ENCODE data around the gene C1QC.

The C1QC gene

DNA sequence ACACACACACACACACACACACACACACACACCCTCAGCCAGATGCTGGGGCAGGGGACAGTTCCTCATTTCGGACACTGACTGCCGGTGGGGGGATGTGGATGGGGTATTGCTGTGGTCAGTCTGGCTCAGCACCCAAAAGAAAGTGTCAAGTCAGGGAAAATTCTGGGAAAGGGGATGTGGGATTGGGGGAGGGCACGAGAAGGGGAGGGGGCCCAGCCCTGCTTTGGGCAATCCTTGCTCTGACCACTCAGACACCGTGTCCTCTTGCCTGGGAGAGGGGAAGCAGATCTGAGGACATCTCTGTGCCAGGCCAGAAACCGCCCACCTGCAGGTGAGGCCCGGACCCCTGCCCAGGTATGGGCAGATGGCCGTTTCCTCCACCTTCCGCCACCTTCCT is at the start of gene C1QC:
TSS of gene C1QC (plus strand) at position 253 of the 400 bp plus-strand sequence. CDS start 391 bp downstream, outside the sequence.
- no peak for DNase-seq

DNA sequence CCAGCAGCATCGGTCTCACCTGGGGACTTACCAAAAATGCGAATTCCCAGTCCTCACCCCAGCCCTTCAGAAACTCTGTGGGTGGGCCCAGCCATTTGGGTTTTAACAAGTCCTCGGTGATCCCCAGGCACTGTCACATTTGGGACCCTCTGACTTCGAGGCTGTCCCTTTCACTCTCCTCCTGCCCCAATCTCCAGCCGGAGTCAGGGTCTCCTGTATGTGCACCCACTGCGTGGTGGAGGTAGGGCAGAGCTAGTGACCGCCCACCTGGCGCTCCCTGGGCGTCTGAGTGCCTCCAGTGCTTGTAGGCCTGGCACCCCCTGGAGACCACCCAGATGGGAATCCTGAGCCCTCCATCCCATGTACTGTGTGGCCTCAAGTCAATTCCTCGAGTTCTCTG is 49.0 kb upstream of the C1QC start:
- DNase-seq, result no peak

DNA sequence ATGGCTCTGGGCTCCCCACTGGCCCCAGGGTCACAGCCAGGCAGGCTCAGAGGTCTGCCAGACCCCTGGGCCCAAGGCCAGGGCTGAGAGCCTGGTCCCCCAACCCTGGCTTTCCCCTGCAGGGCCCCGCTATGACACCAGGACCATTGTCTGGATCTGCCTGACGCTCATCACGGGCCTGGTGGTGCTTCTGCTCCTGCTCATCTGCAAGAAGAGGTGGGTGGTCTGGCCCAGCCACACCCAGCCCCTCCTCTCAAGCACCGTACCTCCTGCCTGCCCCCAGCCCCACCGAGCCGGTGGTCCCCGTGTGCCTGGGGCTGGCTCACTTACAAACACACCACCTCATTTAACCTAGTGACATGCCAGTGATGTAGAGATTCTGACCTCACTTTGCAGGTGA is 48.3 kb upstream of the C1QC start:
- DNase-seq, result no peak

DNA sequence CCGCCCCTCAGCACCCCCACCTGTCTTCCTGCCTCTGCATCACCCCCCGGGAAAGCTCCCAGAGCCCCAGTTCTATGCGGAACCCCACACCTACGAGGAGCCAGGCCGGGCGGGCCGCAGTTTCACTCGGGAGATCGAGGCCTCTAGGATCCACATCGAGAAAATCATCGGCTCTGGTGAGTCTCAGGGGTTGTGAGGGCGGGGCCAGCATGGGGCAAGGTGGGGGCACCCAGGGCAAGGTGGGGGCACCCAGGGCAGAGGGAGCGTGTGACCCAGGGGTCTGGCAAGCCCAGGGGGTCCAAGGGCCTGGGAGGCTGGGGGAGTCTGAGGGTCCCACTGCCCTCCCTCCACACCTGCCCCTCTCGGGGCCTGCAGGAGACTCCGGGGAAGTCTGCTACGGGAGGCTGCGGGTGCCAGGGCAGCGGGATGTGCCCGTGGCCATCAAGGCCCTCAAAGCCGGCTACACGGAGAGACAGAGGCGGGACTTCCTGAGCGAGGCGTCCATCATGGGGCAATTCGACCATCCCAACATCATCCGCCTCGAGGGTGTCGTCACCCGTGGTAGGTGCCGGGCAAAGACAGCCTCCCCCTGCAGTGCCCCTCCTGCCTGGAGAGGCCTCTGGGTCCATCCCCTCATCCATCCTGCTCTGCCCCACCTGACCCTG is 46.0 kb upstream of the C1QC start:
- DNase-seq, result no peak

DNA sequence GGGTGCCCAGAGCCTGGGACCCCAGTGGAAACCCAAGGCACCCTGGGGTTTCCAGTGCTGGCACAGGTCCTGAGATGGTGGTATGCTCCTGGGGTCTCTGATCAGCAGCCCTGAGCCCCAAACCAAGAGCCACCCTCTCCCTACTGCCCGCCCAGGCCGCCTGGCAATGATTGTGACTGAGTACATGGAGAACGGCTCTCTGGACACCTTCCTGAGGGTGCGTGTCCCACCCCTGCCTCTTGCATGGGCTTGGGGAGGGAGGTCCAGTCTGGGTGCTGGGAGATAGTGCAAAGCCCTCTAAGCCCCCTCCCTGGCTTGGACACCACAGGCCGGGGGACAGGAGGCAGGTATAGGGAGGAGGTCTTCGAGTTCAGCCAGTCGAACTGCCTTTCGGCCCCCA is 45.4 kb upstream of the C1QC start:
- no peak for DNase-seq

DNA sequence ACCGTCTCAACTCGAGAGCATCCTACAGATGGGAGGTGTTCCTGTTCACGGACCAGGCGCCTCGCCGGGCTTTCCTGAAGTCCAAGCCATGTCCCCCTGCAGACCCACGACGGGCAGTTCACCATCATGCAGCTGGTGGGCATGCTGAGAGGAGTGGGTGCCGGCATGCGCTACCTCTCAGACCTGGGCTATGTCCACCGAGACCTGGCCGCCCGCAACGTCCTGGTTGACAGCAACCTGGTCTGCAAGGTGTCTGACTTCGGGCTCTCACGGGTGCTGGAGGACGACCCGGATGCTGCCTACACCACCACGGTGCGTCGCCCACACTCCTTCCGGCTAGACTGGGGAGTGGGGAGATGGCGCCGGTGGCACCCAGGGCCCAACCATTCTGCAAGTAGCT is 44.7 kb upstream of the C1QC start:
- DNase-seq, result no peak

DNA sequence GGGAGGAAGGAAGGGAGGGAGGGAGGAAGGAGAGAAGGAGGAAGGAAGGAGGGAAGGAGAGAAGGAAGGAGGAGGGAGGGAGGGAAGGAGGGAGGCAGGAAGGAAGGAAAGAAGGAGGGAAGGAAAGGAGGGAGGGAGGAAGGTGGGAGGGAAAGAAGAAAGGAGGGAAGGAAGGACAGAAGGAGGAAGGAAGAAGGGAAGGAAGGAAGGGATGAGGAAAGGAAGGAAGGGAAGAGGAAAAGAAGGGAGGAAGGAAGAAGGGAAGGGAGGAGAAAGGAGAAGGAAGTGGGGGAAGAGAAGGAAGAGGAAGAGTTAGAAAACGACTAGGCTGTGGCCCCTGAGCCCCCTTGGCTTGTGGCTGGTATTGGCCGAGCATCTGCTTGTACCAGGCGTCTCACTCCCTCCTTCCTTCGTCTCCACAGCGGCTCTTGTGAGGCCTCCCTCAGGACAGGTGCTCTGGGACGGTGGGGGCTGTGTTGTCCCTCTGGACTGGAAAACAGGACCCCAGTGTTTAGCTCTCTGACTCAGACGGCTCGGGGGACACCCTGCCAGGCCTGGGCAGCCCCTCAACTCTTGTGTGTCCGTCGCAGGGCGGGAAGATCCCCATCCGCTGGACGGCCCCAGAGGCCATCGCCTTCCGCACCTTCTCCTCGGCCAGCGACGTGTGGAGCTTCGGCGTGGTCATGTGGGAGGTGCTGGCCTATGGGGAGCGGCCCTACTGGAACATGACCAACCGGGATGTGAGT is 43.2 kb upstream of the C1QC start:
- no peak for DNase-seq

DNA sequence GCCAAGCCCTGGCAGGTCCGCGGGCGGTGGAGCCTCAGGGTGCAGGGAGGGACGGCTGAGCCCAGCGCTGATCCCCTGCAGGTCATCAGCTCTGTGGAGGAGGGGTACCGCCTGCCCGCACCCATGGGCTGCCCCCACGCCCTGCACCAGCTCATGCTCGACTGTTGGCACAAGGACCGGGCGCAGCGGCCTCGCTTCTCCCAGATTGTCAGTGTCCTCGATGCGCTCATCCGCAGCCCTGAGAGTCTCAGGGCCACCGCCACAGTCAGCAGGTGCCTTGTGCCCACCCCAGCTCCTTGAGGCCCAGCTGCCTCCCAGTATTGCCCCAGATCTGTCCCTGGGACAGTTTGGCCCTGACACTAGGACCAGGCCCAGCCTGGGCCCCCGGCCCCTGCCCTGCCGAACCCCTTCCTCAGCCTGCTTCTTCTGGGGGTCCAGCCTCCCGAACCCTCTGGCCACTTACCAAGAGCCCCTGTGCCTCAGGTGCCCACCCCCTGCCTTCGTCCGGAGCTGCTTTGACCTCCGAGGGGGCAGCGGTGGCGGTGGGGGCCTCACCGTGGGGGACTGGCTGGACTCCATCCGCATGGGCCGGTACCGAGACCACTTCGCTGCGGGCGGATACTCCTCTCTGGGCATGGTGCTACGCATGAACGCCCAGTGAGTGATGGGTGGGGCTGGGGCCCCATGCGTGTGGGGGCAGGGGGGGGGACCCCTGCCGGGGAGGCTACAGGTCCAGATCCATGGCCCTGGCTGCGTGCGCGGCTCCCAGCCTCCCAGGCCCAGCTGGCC is 42.4 kb upstream of the C1QC start:
- DNase-seq, result no peak

DNA sequence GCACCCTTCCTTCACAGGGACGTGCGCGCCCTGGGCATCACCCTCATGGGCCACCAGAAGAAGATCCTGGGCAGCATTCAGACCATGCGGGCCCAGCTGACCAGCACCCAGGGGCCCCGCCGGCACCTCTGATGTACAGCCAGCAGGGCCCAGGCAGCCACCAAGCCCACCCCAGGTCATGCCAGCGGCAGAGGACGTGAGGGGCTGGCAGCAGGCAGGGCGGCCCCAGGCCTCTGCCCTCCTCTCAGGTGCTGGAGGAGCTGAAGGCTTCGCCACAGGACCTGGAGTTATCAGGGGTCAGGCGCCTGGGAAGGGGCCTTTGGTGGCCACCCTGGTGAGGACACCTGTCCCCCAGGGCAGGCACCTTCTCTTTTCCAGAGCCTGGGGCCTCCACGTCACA is 41.8 kb upstream of the C1QC start:
- no peak for DNase-seq

DNA sequence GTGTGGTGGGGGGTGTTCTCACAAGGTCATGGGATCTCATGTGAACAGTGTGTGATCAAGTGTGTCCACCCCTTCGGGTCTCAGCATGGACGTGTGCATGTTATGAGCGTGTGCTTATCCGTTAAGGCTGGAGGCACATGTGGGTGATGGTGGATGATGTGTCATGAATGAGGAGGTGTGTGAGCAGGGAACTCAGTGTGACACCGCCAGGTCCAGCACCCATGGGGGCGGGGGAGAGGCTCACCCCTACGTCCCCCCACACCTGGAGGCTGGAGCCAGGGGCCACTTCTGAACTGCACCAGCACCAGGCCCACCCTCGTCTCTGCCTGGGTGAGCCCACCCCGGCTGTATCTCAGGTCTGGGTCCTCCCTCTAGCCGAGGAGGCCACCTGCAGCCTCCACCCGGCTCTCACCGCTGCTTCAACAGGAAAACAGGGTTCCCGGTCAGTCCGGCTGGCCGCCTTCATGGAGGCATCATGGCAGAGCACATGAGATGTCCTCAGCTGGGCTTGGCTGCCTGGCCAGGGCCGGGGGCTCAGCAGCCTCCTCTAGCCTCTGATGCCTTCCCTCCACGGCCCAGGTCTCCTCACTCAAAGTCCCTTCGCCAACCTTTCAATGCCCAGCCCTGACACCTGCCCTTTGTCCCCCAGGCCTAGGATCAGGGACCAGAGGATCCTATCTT is 41.2 kb upstream of the C1QC start:
- DNase-seq, result no peak

DNA sequence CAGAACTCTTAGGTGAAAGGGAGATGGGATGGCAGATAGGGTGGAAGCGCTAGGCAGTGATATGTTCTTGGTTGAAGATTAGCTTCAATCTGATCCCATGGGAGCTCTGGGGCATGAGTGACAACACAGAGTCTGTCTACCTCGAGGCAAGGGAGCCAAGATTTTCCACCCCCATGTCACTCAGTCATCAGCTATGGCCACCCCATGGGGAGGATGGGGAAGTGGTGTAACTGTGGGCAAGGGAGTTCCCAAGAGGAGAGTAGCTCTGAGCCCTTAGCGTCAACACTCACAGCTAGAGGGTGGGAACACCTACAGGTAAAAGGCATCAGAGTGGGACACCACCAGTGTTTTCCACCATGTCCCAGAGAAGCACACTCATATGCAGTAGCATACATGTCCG is 37.3 kb upstream of the C1QC start:
- DNase-seq, result no peak

DNA sequence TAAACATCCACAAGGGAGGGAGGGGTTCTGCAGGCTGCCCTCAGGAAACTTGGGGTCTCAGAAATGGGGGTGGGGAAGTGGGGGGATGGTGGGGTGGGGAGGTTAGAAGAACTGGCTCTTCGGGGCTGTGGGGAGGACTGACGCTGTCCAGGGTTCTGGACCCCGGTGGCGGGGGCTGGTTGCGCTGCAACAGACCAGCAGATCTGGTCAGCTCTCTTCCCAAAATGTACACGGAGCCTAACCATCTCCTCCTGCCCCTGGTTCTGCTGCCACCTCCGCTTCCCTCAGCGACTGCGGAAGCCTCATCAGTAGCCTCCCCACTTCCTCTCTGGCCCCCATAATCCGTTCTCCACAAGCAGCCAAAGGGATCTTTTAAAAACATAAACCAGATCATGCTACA is 36.3 kb upstream of the C1QC start:
- DNase-seq, result no peak

DNA sequence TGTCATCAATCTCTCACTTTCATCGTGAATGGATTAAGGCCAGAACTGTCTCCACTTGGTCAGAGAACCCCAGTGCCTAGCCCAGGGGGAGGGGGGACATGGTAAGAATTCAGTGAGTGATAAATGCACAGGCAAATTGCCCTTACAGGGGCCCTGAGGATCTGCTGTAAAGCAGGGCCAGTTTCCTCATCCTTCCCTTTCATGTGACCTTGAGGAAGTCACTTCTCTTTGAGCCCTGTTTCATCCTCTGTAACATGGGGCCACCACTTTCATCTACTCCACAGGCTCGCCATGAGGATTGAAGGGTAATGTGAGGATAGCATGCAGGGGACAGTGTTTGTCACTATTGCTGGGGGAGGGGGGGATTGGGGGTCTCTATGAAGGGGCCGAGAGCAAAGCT is 35.1 kb upstream of the C1QC start:
- no peak for DNase-seq

DNA sequence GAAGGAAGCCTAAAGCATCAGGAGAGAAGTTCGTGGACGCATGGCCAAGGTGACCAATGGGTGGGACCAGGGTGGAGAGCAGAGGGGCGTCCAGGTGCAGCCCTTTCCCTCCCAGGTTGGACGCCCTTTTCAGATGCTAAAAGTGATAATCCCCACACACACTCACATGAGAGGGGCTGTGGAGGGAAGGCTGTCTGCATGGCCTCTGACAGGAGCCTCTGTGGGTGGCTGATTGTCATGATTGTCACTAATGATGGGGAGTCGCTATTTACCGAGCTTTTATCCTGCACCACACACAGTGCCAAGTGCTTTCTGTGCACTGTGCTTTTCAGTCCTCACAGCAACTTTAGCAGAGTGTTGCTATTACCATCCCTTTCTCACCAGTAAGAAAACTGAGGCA is 34.1 kb upstream of the C1QC start:
- no peak for DNase-seq

DNA sequence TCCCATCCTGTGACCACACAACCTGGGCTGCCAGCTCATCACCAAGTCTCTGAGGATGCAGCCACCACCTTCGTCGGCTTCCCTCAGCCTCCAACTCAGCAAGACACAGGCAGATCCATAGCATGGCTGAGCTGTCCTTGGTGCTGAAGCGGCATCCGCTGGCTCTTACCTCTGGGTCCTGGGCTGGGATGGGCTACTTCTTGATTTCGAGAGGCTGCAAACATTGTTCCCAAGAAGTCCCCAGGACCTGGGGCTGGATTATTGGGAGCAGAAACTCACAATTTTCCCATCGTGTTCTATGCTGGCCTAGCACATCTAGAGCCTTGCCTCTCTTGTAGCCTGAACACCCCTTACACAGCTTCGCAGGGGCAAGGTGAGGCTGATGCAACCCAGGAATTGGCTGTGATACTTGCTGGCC is 31.9 kb upstream of the C1QC start:
- DNase-seq, result no peak

DNA sequence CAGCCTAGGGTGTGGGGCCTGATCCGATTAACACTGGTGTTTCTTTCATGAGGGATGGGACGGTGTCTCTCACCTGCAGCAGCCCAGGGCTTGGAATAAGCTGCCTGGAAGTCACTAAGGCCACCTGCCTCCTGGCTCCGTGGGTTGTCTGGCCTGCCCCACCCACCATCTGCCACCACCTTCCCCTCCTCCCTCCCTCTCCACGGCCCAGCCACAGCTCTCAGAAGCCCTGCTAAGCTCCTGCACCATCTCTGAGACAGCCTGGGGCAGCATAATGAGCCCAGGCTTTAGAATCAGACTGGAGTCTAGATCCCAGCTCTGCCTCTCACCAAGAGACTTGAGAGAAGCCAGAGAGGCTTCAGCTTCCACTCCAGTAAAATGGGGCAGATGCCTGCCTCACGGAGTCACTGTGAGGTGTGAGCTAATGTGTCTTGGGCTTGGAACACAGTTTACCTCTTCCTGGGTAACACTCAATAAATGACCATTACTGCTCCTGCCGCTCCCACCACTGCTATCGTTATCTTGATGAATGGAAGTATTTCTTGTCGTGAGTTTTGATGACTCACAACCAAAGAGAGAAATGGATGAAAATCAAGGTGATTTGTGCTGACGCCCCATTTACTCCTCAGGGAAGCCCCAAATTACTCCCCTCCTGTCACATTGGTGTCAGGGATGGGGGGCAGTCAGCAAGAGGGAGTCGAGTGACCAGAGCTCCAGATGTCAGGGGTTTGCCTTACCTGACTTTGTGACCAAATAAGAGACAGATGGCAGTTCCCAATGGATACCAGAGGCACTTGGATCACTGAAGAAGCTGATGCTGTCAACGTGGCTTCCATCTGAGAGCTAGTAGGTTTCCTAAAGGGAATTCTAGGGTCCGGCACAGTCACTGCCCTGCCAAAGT is 30.5 kb upstream of the C1QC start:
- no peak for DNase-seq

DNA sequence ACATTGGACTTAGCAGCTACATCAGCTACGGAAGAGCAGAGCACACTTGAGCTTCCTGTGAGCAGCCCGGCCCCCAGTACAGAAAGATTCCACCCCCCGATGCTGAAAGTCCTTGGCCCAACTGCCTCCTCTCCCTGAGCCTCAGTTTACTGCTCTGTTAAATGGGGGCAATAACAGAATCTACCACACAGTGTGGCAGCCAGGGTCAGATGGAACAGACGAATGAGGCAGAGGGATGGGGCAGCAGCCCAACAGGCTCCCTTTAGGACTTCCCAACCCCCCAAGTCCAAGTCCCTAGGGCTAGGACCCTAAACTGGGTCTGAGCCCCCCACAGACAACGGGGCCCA is 29.9 kb upstream of the C1QC start:
- no peak for DNase-seq

DNA sequence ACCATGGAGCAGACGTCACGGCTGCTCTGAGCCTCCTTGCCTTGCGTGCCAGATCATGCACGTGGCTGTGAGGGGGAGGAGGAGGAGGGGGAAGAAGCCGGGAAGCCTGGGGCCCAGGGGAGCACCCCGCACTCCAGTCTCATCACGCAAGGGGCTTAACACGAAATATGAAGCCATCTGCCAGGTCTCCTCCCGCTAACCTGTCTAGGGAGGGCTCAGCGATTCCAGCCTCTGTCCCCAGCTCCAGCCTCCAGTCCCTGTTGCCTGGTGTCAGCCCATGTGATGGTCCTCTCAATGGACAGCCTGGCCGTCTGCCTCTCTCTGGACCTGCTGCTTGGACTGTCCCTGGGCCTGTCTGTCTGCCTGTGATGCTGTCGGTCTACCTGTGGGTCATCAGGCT is 29.5 kb upstream of the C1QC start:
- DNase-seq, result no peak

DNA sequence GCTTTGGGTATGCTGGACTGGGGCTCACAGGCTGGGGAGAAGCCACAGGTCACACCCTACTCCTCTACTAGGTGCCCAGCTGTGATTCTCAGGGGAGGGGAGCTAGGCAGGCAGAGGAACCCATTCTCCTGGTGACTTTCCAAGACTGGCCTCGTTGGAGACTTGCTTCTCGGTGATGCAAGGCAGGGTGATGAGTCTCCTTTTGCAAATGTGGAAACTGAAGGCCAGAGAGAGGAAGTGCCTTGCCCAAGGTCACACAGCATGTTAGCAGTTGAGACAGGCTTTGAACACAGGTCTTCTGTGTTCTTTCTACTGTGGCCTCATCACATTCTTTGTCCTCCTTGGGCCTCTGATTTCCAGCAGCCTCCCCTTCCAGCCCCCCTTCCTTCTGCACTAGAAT is 27.5 kb upstream of the C1QC start:
- DNase-seq, result no peak

DNA sequence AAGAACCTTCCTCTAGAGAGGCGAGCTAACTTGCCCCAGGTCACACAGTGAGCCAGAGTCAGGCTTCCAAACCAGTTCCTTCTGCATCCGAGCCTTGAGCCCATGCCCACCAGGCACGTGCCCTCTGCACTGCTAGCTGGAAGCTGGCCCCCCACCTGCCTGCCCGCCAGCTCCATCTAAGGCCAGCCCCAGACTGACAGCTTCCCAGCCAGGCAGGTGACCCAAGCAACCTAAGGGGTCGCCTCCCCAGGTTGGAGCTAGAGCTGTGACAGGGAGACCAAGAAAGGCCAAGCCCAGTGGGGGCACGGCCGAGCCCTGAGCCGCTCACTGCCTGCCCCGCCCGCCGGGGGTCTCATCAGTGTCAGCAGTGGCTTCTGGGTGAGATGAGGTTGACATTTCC is 26.9 kb upstream of the C1QC start:
- no peak for DNase-seq

DNA sequence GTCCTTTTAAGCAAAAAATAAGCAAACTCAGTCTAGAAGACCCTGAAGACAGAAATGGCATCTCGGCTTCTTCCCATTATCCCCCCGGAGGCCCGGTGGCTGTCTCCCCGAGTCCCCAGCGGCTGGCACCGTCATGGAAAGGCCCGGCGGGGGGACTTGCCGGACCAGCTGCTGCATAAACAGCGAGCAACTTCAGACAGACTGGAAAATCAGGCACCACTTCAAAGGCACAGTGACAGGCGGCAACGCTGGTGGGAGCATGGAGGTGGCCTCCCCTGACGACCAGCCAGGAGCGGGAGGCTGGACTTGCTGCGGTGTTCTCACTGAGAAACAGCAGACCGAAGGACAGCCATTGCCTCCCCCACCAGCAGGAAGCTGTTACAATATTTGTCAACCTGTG is 25.4 kb upstream of the C1QC start:
- no peak for DNase-seq

DNA sequence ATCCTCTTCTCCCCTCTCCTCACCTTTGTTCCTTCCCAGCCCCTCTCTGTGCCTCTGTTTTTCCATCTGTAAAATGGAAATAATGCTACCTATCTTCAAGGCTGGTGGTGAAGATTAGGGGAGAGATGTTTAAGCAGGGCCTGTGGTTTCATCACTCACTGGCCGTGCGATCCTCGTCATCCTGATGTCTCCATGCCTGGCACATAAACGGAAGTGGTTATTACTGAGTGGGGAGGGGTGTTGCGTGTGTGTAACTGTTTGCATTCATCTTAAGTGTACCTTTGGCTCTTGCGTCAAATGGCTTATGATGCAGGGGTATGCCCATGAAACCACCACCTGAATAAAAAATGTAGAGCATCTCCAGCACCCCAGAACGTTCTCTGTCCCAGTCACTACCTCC is 24.2 kb upstream of the C1QC start:
- no peak for DNase-seq

DNA sequence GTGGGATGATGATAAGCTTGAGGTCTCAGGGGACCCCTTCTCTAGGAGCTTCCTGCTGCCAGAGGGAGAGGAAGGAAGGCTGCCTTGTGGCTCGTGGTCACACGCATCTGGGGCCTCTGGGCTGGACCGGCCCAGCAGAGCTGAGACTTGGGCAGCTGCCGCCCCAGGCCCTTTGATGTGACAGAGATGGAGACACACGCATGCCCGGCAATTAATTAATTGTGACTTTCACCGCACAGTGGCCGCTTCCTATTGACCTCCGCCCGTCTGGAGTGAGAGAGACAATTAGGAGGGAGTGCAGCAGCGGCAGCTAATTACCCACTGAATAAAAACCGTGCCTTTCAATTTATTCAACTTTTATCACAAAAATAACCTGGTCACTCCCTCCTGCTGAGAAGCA is 23.6 kb upstream of the C1QC start:
- no peak for DNase-seq
